Panc1 (cell line): ENCODE measurements around the gene NTM.

Experiments
- POLR2AphosphoS5 ChIP-seq: IDR thresholded peaks from 2 replicates; pipeline ENCODE4 v1.6.1; 2012; ENCODE audit warnings: mild to moderate bottlenecking, low read depth, low read length, moderate library complexity
- TCF7L2 ChIP-seq: IDR thresholded peaks from 2 replicates; pipeline ENCODE4 v1.6.1; 2011; ENCODE audit warnings: mild to moderate bottlenecking, low read depth, low read length, inconsistent platforms
- TF ChIP-seq, protein P1 (sequence below): fragments of 450-650 bp; IDR thresholded peaks from 2 replicates; pipeline ENCODE4 v1.5.1; 2017; ENCODE audit warnings: mild to moderate bottlenecking
- TF ChIP-seq, protein P2 (sequence below), 2 experiments: IDR thresholded peaks; 2 replicates each; pipeline ENCODE4 v1.6.1; 2011 to 2012; ENCODE audit warnings: low read depth in 2 of 2, control low read depth in 1 of 2, low read length in 1 of 2, mild to moderate bottlenecking in 1 of 2, moderate library complexity in 1 of 2; ENCODE audit not compliant: insufficient read depth in 1 of 2

DNA sequence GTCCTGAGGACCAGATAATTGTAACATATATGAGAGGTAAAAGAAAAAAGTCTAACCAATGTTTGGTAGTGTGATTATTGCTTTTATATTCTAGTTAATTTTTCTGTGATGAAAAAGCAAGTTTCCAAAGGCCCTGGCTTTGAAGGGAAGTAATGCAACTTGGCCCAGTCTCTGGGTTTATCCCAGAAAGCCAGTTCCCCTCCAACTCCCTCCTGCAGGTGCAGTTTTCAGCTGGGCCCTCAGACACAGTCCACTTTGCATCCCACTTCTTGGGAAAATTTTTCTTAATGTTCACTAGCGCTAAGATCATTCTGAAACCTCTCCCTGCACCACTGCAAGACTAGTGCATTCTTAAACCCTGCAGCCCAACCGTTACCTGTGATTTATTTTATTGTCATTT, 586.8 kb downstream of the NTM start:
- TF ChIP-seq POLR2AphosphoS5 (no peak), TCF7L2 (no peak)
- TF ChIP-seq, protein P1, sequence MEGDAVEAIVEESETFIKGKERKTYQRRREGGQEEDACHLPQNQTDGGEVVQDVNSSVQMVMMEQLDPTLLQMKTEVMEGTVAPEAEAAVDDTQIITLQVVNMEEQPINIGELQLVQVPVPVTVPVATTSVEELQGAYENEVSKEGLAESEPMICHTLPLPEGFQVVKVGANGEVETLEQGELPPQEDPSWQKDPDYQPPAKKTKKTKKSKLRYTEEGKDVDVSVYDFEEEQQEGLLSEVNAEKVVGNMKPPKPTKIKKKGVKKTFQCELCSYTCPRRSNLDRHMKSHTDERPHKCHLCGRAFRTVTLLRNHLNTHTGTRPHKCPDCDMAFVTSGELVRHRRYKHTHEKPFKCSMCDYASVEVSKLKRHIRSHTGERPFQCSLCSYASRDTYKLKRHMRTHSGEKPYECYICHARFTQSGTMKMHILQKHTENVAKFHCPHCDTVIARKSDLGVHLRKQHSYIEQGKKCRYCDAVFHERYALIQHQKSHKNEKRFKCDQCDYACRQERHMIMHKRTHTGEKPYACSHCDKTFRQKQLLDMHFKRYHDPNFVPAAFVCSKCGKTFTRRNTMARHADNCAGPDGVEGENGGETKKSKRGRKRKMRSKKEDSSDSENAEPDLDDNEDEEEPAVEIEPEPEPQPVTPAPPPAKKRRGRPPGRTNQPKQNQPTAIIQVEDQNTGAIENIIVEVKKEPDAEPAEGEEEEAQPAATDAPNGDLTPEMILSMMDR, result no peak
- TF ChIP-seq, protein P2, sequence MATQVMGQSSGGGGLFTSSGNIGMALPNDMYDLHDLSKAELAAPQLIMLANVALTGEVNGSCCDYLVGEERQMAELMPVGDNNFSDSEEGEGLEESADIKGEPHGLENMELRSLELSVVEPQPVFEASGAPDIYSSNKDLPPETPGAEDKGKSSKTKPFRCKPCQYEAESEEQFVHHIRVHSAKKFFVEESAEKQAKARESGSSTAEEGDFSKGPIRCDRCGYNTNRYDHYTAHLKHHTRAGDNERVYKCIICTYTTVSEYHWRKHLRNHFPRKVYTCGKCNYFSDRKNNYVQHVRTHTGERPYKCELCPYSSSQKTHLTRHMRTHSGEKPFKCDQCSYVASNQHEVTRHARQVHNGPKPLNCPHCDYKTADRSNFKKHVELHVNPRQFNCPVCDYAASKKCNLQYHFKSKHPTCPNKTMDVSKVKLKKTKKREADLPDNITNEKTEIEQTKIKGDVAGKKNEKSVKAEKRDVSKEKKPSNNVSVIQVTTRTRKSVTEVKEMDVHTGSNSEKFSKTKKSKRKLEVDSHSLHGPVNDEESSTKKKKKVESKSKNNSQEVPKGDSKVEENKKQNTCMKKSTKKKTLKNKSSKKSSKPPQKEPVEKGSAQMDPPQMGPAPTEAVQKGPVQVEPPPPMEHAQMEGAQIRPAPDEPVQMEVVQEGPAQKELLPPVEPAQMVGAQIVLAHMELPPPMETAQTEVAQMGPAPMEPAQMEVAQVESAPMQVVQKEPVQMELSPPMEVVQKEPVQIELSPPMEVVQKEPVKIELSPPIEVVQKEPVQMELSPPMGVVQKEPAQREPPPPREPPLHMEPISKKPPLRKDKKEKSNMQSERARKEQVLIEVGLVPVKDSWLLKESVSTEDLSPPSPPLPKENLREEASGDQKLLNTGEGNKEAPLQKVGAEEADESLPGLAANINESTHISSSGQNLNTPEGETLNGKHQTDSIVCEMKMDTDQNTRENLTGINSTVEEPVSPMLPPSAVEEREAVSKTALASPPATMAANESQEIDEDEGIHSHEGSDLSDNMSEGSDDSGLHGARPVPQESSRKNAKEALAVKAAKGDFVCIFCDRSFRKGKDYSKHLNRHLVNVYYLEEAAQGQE (IDR thresholded peaks at IDR 0.05; ENCODE audit: insufficient read depth in 1 of 2, low read depth in 2 of 2, low read length in 1 of 2), result no peak
